NCI-H1105 (cell line): Measurements from ENCODE around the gene DCAF15.

Experiments used
- DNase-seq: peaks from one replicate; lab custom pipeline; 2025; lab: John Stamatoyannopoulos, UW

Gene DCAF15

DNA sequence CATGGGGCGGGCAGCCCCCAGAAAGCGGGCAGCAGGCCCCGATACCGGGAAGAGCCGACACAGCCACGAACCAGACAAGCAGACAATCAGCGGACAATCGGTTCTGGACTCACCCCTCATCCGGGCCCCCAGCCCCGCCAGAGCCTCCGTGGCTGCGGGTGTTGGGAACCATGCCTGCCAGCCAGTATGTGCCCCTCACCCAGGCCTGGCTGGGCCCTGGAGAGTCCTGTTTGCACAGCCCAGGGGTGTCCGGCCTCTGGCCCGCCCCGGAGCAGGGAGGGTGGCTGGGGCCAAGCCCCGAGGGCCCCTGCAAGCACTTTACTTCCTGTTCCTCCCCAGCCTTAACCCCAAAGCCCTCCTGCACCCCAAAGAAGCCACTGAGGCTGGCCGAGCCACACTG is 21.9 kb upstream of the DCAF15 start:
- no peak for DNase-seq

GRCh38 chr19:13931391-13932148 is 20.7 kb upstream of the DCAF15 start:
- DNase-seq: no peak

DNA sequence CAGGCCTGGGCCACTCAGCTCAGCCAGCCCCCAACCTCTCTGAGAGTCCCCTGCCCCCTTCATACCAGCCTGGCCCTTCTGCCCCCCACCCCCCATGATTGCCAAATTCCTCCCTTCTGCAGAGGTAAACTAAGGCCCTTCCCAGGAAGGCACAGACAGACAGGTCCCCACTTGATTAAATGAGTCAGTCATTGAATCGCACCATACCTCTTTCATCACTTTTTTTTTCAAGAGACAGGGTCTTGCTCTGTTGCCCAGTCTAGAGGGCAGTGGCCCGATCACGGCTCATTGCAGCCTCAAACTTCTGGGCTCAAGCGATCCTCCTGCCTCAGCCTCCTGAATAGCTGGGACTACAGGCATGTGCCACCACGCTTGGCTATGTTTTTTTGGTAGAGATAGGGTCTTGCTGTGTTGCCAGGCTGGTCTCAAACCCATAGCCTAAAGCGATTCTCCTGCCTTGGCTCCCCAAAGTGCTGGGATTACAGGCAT is 20.1 kb upstream of the DCAF15 start:
- DNase-seq: no peak

- no peak for DNase-seq
These were observed 19.4 kb upstream of the DCAF15 start for GRCh38 chr19:13932911-13933393.

DNA sequence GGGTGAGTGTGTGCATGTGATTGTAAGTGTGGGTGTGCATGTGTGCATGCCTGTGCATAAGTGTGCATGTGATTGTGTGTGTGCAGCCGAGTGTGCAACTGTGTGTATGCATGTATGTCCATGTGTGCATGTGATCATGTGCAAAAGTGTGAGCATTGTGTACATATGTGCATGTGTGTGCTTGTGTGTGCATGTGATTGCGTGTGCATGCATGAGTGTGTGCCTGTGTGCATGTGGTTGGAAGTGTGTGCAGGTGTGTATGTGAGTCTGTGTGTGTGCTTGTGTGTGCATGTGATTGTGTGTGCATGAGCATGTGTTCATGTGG is 17.6 kb upstream of the DCAF15 start:
- DNase-seq: no peak

GRCh38 chr19:13935765-13936510 is 16.4 kb upstream of the DCAF15 start:
- no peak for DNase-seq

DNA sequence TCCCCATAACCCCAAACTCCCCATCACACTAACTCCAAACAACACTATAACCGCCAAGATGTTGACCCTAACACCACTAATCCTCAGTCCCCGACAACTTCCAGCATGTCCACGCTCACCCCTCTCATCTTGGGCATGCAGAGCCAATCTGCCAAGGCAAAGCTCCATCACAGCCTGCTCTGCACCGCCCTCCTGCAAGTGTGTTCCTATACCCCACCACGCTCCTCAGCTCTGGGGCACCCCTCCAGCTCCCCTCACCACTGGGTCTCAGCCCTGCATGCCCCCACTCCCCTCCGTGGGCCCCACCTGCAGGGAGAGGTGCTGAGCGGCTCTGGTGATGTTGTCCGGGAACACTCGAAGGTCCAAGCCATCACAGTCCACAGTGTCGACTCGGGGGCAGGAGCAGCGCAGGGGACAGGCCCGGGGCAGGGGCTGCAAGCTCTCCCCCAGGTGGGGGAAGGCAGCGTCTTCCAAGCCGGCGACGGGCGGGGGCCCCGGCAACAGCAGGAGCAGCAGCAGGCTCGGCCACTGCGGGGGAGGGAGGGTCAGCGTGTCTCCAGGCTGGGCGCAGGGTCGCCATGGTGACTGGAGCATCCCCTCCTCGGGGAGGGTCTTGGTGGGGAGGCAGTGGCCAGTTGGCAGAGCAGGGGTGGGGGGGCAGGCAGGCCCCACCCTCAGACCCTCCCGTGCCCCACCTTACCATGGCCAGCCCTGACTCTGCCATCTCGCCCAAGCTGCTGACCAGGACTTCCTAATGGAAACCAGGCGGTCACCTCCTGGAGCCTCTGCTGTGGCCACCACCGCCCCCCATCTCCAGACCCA is 14.6 kb upstream of the DCAF15 start:
- DNase-seq: no peak

DNA sequence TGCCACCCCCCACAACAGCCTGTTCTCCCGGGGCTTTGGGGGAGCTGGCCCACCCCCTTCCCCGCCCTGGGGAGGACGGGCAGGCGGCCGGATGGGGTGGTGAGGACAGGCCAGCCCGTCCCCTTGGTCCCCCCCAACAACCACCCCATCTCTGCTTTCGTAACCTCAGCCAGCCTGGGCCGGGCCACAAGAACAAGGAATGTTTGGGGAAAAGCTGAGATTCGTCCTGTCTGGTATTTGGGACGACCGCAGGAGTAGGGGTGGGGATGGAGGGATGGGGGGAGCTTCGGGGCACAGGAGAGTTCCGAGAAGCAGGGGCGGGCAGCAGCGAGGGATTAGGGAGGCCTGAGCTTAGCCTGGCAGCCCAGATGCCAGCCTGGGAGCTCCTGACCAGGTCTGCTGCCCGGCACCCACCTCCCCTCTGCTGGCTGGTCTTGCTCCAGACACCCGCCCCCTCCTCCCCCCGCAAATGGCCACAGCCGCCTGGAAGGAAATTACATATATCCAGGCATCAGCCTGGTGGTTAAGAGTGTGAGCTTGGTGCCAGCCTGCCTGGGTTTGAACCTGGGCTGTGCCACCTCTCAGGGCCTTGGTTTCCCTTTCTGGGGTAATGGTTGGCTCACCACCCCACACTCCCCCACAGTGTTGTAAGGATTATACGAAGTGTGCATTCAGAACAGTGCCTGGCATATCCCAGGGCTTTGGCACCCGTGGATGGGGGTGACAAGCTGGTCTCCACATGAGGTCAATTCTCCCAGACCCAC is 13.8 kb upstream of the DCAF15 start, which contains the start of gene PODNL1:
Gene PODNL1, minus strand, starts transcription at position 117 of the 764 bp plus-strand sequence. CDS start 236 bp downstream, outside the sequence.
- DNase-seq: no peak

GRCh38 chr19:13942023-13942684 is 10.2 kb upstream of the DCAF15 start:
- no peak for DNase-seq

- no peak for DNase-seq
These were observed 5.9 kb upstream of the DCAF15 start for GRCh38 chr19:13946414-13946813.

- no peak for DNase-seq
These were observed 1.3 kb upstream of the DCAF15 start for GRCh38 chr19:13951043-13951442.

DNA sequence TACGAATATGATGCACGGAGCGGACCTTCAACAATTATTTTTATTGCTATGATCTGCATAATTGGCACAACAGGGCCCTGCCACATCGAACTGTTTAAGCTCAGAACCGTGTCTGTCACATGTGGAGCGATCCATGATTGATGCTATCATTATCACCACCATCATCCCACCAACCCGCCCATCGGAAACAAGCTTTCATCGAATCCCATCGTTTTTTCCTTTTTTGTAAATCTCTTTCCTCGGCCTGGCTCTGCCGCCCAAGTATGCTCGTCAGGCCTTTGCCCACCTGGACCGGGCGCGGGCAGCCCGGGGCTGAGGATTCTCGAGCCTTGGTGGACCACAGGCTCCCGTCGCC is 533 bp upstream of the DCAF15 start:
- DNase-seq: no peak

DNA sequence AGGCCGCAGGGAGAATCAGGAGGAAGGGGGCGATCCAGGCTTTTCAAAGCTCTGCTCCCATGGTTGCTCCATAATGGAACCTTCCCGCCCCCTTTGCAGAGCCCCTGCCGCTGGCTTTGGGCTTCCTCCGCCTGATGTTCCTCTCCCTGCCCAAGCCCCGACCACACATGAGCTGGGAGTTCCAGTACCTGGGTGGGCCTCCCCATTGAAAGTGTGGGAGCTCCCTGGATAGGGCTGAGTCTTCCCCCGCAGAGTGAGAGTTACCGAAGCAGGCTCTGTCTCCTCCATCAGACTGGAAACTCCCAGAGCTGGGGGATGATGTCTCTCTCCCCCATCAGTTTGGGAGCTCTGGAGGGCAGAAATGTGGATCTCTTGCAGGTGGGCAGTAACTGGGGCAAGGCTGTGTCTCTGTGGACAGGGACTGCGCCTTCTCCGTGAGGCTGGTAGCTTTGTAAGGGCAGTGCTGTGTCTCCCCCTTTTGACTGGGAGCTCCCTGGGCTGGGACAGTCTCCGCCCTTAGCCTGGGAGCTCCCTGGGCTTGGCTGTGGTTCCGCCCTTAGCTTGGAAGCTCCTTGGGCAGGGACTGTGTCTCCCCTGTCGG is 722 bp downstream of the DCAF15 start:
- no peak for DNase-seq

GRCh38 chr19:13954185-13954584 is 1.9 kb downstream of the DCAF15 start:
- no peak for DNase-seq

DNA sequence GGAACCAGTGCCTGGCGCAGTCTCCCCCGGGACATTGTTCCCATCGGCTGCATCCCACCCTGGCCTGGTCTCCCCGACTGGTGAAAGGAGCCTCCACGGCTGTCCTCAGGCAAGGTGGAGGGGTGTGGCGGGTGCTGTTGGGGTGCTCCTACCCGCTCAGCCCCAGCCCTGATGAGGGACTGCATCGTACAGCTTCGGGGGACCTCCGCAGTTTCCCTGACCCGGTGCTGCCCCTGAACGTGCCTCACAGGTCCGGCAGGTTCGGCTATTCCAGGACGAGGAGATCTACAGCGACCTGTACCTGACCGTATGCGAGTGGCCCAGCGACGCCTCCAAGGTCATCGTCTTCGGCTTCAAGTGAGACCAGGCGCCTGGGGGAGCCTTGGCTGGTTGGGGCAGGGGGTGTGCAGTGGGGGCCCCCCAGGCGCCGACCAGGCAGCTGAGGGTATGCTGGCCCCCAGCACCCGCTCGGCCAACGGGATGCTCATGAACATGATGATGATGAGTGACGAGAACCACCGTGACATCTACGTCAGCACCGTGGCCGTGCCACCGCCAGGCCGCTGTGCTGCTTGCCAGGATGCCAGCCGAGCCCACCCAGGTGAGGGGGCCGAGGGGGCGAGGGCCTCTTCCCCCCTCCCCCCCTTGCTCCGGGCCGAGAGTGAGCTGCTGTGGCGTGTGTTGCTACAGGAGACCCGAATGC is 3.5 kb downstream of the DCAF15 start:
- DNase-seq: no peak

DNA sequence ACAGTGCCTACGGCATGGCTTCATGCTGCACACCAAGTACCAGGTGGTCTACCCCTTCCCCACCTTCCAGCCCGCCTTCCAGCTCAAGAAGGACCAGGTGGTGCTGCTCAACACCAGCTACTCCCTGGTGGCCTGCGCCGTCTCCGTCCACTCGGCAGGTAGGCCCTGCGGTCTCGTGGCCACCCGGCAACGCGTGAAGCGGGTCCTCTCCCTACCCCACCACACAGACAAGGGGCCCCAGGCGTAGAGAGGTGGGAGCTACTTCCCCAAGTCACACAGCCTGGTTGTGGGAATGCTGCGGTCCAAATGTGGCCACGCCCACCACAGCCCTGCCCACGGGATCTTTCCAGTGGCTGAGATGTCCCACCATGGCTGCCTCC is 4.0 kb downstream of the DCAF15 start:
- DNase-seq: no peak

DNA sequence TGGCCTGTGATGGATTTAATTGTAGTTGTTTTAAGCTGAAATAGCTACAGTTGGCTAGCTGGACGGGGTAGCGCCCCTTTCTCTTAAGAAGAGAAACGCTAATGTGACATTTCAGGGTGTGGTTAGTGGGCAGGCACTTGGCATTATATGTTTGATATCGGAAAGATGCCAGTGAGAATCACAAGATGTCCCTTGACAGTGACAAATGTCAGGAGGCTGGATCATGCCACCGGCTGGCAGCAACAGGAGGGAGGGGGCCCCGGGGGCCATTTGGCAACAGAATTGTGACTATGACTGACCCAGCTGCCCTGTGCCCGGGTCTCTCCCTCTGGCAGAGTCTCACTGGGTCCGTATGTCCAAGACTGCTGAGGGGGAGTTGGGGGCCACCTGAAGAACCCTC is 4.7 kb downstream of the DCAF15 start:
- no peak for DNase-seq

- no peak for DNase-seq
These were observed 5.7 kb downstream of the DCAF15 start for GRCh38 chr19:13958043-13958442.

DNA sequence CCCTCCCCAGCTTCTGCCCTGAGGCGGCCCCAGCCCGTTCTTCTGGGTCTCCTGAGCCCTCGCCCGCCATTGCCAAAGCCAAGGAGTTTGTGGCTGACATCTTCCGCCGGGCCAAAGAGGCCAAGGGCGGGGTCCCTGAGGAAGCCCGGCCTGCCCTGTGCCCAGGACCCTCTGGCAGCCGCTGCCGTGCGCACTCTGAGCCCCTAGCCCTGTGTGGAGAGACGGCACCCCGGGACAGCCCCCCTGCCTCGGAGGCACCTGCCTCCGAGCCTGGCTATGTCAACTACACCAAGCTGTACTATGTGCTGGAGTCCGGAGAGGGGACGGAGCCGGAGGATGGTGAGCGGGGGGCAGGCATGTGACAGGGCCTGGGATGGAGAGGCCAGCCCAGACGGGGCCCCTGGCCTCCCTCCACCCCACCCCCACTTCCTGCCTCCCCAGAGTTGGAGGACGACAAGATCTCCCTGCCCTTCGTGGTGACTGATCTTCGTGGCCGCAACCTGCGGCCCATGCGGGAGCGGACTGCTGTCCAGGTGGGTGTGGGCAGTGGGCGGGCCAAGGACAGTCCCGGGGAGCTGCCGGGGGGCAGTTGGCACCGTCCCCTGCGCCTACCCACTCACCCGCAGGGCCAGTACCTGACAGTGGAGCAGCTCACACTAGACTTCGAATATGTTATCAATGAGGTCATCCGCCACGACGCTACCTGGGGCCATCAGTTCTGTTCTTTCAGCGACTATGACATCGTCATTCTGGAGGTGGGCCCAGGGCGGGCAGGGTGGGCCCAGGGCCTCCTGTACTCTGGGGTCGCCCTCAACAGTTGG is 7.0 kb downstream of the DCAF15 start:
- DNase-seq: no peak
